ENCODE data around the gene ANKS1B.
"Not testable (repeated sequence)": the region's sequence is repeated elsewhere in the genome, so short reads cannot be mapped to it uniquely, and the experiment has no call there.

- TF ChIP-seq, protein P1, sequence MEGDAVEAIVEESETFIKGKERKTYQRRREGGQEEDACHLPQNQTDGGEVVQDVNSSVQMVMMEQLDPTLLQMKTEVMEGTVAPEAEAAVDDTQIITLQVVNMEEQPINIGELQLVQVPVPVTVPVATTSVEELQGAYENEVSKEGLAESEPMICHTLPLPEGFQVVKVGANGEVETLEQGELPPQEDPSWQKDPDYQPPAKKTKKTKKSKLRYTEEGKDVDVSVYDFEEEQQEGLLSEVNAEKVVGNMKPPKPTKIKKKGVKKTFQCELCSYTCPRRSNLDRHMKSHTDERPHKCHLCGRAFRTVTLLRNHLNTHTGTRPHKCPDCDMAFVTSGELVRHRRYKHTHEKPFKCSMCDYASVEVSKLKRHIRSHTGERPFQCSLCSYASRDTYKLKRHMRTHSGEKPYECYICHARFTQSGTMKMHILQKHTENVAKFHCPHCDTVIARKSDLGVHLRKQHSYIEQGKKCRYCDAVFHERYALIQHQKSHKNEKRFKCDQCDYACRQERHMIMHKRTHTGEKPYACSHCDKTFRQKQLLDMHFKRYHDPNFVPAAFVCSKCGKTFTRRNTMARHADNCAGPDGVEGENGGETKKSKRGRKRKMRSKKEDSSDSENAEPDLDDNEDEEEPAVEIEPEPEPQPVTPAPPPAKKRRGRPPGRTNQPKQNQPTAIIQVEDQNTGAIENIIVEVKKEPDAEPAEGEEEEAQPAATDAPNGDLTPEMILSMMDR (IDR thresholded peaks at IDR 0.05): not testable (repeated sequence)
- TF ChIP-seq POLR2A (IDR thresholded peaks at IDR 0.05): not testable (repeated sequence)
These were observed 1027.6 kb downstream of the ANKS1B start for GRCh38 chr12:98957135-98957534.
